GM06990 (cell line): ENCODE results near the gene LRIF1.
"Not testable (repeated sequence)": the region's sequence is repeated elsewhere in the genome, so short reads cannot be mapped to it uniquely, and the experiment has no call there.

Experiments used
- DNase-seq: peaks from one replicate; pipeline ENCODE4 v3.0.0-alpha.2; 2011; ENCODE audit not compliant: insufficient read length; ENCODE audit errors: extremely low read depth
- H3K27me3 ChIP-seq: replicated peaks from 2 replicates; pipeline ENCODE4 v1.6.0; 2011; ENCODE audit warnings: low read length; ENCODE audit not compliant: control insufficient read depth, insufficient read depth
- H3K36me3 ChIP-seq: 2 replicates; pipeline ENCODE4 v1.5.1; 2011; ENCODE audit warnings: low read length; ENCODE audit not compliant: control insufficient read depth, insufficient read depth
- H3K4me3 ChIP-seq: replicated peaks from 2 replicates; pipeline ENCODE4 v1.5.1; 2011; ENCODE audit warnings: low read depth, mild to moderate bottlenecking, control low read depth, low read length
- CTCF ChIP-seq: IDR thresholded peaks from 2 replicates; pipeline ENCODE4 v1.5.1; 2011; ENCODE audit warnings: low read length, control low read depth, mild to moderate bottlenecking, inconsistent platforms; ENCODE audit not compliant: insufficient read depth, poor library complexity, severe bottlenecking

The LRIF1 gene

GRCh38 chr1:110945626-110946025 lies 18.1 kb downstream of the LRIF1 start:
- H3K27me3 ChIP-seq = no peaks in the 10 kb centered on the region
- TF ChIP-seq CTCF = no peak
- H3K36me3 ChIP-seq = no peaks in the 10 kb centered on the region; the same call in 1 of the 2 replicates
- H3K4me3 ChIP-seq = no peak overlapping the region
- DNase-seq = no peak

- no peaks in the 10 kb centered on the region; the same call in 1 of the 2 replicates for H3K36me3 ChIP-seq
- no peak for DNase-seq
- TF ChIP-seq CTCF = no peak
- no peaks in the 10 kb centered on the region for H3K27me3 ChIP-seq
- no peak overlapping the region for H3K4me3 ChIP-seq
These were observed 18.9 kb downstream of the LRIF1 start for GRCh38 chr1:110944806-110945205.

- Histone ChIP-seq H3K27me3 (no peaks in the 10 kb centered on the region), H3K36me3 (no peaks in the 10 kb centered on the region), H3K4me3 (no peak overlapping the region)
- no peak for TF ChIP-seq CTCF
- no peak for DNase-seq
These were observed 27.2 kb downstream of the LRIF1 start for GRCh38 chr1:110936567-110936966.

GRCh38 chr1:110931097-110931496 lies 32.6 kb downstream of the LRIF1 start:
- H3K4me3 ChIP-seq, DNase-seq, H3K27me3 ChIP-seq, H3K36me3 ChIP-seq: not testable (repeated sequence)

- H3K4me3 ChIP-seq = no peak overlapping the region
- no peak for TF ChIP-seq CTCF
- DNase-seq = no peak
- no peaks in the 10 kb centered on the region for H3K27me3 ChIP-seq
- no peaks in the 10 kb centered on the region for H3K36me3 ChIP-seq
These were observed 34.8 kb downstream of the LRIF1 start for GRCh38 chr1:110928904-110929303.

- no peak for DNase-seq
- Histone ChIP-seq H3K36me3 (no peaks in the 10 kb centered on the region), H3K27me3 (no peaks in the 10 kb centered on the region), H3K4me3 (no peak overlapping the region)
- TF ChIP-seq CTCF = no peak
These were observed 35.5 kb downstream of the LRIF1 start for GRCh38 chr1:110928191-110928590.
